ENCODE measurements around the gene NDFIP2.

NDFIP2 gene

DNA sequence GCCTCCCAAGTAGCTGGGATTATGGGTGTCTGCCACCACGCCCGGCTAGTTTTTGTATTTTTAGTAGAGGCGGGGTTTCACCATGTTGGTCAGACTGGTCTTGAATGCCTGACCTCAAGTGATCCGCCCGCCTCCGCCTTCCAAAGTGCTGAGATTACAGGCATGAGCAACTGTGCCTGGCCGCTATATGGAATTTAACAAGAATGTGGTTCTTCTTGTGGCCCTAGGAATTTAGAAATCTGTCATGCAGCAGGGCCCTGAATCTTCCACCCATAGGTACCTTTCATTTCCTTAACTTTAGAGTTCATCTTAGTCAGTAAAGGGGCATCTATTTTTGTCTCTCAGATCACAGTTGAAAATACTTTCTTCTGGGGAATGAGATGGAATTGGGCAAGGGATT, 25.6 kb upstream of the NDFIP2 start:
- Histone ChIP-seq H3K9me3 (ENCODE audit: low read depth, low read length) (no peaks in the 10 kb centered on the region; the same call in 1 of the 2 replicates), H3K4me3 (no peak overlapping the region), H3K9ac (ENCODE audit: insufficient read length) (no peak overlapping the region), H3K36me3 (ENCODE audit: insufficient read depth, low read length) (no peaks in the 10 kb centered on the region), H3K27ac (no peak overlapping the region)
- DNase-seq (ENCODE audit: low read depth, low spot score), result no peak
- TF ChIP-seq POLR2AphosphoS5 (IDR thresholded peaks at IDR 0.05; ENCODE audit: borderline replicate concordance, low read depth, low read length) (no peak), FOXP2 (optimal IDR thresholded peaks at IDR 0.05; ENCODE audit: control extremely low read depth, extremely low read length, insufficient read depth) (no peak), EZH2 (IDR thresholded peaks at IDR 0.05) (no peak)

DNA sequence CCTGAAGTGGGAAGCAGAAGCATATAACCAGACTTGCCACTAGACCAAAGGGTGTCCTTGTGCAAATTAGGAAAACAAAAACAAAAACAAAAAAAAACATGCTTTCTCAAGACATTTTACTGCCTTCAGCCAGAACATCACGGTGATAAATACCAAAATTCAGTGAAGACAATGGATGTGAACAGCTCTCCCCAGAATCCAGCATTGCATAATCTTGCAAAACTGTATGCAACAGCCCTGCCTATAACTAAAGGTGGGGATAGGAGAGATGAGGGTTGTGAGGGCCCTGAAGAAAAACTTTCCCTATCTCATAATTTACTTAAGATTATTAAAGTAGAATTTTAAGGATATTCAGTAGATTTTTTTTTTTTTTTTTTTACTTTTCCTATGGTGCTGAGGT, 24.9 kb upstream of the NDFIP2 start:
- no peak overlapping the region for H3K4me3 ChIP-seq
- no peak overlapping the region for H3K27ac ChIP-seq
- no peaks in the 10 kb centered on the region for H3K36me3 ChIP-seq (ENCODE audit: insufficient read depth, low read length)
- no peak overlapping the region for H3K9ac ChIP-seq (ENCODE audit: insufficient read length)
- TF ChIP-seq POLR2AphosphoS5 (IDR thresholded peaks at IDR 0.05; ENCODE audit: borderline replicate concordance, low read depth, low read length) (no peak), EZH2 (IDR thresholded peaks at IDR 0.05) (no peak), FOXP2 (optimal IDR thresholded peaks at IDR 0.05; ENCODE audit: control extremely low read depth, extremely low read length, insufficient read depth) (no peak)
- H3K9me3 ChIP-seq (ENCODE audit: low read depth, low read length), result no peaks in the 10 kb centered on the region; the same call in 1 of the 2 replicates
- no peak for DNase-seq (ENCODE audit: low read depth, low spot score)

DNA sequence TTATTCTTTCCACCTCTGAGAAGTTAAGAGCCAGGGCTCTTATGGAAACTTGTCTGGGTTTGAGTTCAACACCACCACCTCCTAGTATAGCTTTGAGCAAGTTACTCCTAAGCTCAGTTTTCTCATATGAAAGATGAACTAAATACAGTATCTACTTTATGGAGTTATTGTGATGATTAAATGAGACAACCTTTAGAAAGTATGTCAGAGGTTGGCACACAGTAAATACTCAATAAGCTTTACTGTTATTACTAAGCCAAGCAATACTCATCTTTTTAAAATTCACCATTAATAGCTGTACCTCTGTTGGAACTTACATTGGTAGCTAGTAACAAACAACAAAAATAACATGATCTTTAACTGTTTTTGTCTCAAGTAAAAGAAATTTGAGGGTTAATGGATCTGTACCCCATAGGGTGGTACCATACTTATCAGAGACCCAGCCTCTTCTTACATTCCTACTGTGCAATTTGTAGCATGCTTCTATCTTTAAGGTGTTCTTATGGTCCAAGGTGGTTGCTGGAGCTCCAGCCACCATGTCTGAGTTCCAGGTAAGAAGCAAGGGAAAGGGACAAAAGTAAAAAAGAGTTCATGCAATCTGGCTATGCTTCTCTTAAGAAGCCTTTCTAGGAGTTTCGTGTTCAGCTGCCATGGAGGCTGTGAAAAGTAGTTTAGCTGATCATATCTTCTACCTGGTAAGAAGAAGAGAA, 24.1 kb upstream of the NDFIP2 start:
- H3K4me3 ChIP-seq, result no peak overlapping the region
- H3K27ac ChIP-seq, result no peak overlapping the region
- H3K9me3 ChIP-seq (ENCODE audit: low read depth, low read length), result no peaks in the 10 kb centered on the region; the same call in 1 of the 2 replicates
- no peak overlapping the region for H3K9ac ChIP-seq (ENCODE audit: insufficient read length)
- TF ChIP-seq FOXP2 (optimal IDR thresholded peaks at IDR 0.05; ENCODE audit: control extremely low read depth, extremely low read length, insufficient read depth) (no peak), EZH2 (IDR thresholded peaks at IDR 0.05) (no peak), POLR2AphosphoS5 (IDR thresholded peaks at IDR 0.05; ENCODE audit: borderline replicate concordance, low read depth, low read length) (no peak)
- no peak for DNase-seq (ENCODE audit: low read depth, low spot score)
- no peaks in the 10 kb centered on the region for H3K36me3 ChIP-seq (ENCODE audit: insufficient read depth, low read length)

DNA sequence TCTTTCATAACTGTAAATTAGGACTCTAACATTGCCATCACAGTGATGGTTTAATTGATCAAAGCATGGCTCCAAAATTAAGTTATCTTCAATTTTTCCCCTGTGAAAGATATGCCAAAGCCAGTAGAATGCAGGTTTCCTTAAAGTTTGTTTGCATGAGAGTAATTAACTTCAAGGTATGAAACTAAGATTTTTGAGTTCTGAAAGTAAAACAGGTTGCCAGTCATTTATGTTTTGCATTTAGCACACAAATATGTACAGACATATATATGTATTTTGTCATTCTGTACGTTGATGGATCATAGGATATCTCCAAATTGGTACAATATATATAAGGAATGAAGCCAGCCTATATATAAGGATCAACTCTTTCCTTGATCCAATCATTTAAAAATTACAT, 23.6 kb upstream of the NDFIP2 start:
- H3K27ac ChIP-seq, result no peak overlapping the region
- no peak overlapping the region for H3K9ac ChIP-seq (ENCODE audit: insufficient read length)
- H3K9me3 ChIP-seq (ENCODE audit: low read depth, low read length), result no peaks in the 10 kb centered on the region; the same call in 1 of the 2 replicates
- DNase-seq (ENCODE audit: low read depth, low spot score), result no peak
- no peak overlapping the region for H3K4me3 ChIP-seq
- TF ChIP-seq POLR2AphosphoS5 (IDR thresholded peaks at IDR 0.05; ENCODE audit: borderline replicate concordance, low read depth, low read length), result no peak
- H3K36me3 ChIP-seq (ENCODE audit: insufficient read depth, low read length), result no peaks in the 10 kb centered on the region

DNA sequence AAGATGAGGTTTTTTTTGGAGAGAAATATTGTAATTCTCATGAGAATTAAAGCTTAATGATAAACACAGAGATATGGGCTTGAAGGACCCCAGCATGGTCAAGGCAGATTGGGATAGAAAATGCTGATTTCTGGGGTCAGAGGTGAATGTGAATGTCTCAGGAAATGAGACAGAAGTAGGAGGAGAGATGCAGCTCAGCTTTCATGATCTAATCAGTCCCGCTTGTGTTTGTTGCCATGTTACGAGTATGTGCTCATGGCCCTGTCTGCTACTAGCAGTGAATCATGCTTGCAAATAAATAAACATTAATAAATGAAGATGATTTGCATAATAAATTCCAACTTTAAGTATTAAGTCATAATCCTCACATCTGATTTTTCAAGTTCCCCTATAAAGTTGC, 23.0 kb upstream of the NDFIP2 start:
- Histone ChIP-seq H3K27ac (no peak overlapping the region), H3K9ac (ENCODE audit: insufficient read length) (no peak overlapping the region), H3K36me3 (ENCODE audit: insufficient read depth, low read length) (no peaks in the 10 kb centered on the region), H3K4me3 (no peak overlapping the region), H3K9me3 (ENCODE audit: low read depth, low read length) (no peaks in the 10 kb centered on the region; the same call in 1 of the 2 replicates)
- no peak for DNase-seq (ENCODE audit: low read depth, low spot score)
- TF ChIP-seq FOXP2 (optimal IDR thresholded peaks at IDR 0.05; ENCODE audit: control extremely low read depth, extremely low read length, insufficient read depth), result no peak
- no peak for TF ChIP-seq POLR2AphosphoS5 (IDR thresholded peaks at IDR 0.05; ENCODE audit: borderline replicate concordance, low read depth, low read length)
- TF ChIP-seq EZH2 (IDR thresholded peaks at IDR 0.05), result no peak

DNA sequence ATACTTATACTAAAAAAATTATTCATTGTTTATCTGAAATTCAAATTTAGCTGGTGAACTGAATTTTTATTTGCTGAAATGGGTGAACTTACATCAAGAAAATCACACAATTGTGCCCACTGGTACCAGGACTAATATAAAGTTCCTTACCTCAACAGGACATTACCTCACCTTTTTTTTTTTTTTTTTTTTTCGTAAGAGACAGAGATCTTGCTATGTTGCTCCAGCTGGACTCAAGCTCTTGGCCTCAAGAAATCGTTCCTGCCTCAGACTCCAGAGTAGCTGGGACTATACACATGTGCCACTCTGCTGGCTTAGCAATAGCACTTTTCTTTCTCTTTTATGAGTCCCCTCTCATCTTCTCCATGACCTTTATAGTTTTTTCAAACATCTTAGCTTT, 22.5 kb upstream of the NDFIP2 start:
- TF ChIP-seq POLR2AphosphoS5 (IDR thresholded peaks at IDR 0.05; ENCODE audit: borderline replicate concordance, low read depth, low read length) (no peak), EZH2 (IDR thresholded peaks at IDR 0.05) (no peak), FOXP2 (optimal IDR thresholded peaks at IDR 0.05; ENCODE audit: control extremely low read depth, extremely low read length, insufficient read depth) (no peak)

DNA sequence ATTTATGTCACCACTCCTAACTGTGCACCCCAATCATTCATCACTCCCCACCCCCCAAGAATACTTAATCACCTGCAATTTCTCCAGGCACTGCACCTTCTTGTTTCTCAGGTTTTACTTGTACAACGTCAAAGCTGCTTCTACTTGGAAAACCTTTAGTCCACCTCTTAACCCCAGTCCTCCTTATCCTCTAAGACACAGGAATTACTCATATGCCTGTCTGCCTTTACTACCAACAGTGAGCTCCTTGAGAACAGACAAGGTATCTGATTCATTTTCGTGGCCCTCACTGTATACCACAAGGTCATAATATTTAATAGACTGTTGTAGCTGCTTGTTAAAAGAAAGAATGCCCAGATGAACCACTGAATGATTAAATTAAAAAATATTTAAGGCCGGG, 21.0 kb upstream of the NDFIP2 start:
- Histone ChIP-seq H3K36me3 (ENCODE audit: insufficient read depth, low read length) (no peaks in the 10 kb centered on the region), H3K9ac (ENCODE audit: insufficient read length) (no peak overlapping the region), H3K27ac (no peak overlapping the region), H3K9me3 (ENCODE audit: low read depth, low read length) (no peaks in the 10 kb centered on the region; the same call in 1 of the 2 replicates), H3K4me3 (no peak overlapping the region)
- no peak for DNase-seq (ENCODE audit: low read depth, low spot score)
- TF ChIP-seq POLR2AphosphoS5 (IDR thresholded peaks at IDR 0.05; ENCODE audit: borderline replicate concordance, low read depth, low read length) (no peak), FOXP2 (optimal IDR thresholded peaks at IDR 0.05; ENCODE audit: control extremely low read depth, extremely low read length, insufficient read depth) (no peak)

More for the DNA sequence above, 22.5 kb upstream of the NDFIP2 start:
- Histone ChIP-seq H3K9ac (ENCODE audit: insufficient read length) (no peak overlapping the region), H3K9me3 (ENCODE audit: low read depth, low read length) (no peaks in the 10 kb centered on the region; the same call in 1 of the 2 replicates), H3K4me3 (no peak overlapping the region), H3K36me3 (ENCODE audit: insufficient read depth, low read length) (no peaks in the 10 kb centered on the region), H3K27ac (no peak overlapping the region)
- DNase-seq (ENCODE audit: low read depth, low spot score), result no peak

DNA sequence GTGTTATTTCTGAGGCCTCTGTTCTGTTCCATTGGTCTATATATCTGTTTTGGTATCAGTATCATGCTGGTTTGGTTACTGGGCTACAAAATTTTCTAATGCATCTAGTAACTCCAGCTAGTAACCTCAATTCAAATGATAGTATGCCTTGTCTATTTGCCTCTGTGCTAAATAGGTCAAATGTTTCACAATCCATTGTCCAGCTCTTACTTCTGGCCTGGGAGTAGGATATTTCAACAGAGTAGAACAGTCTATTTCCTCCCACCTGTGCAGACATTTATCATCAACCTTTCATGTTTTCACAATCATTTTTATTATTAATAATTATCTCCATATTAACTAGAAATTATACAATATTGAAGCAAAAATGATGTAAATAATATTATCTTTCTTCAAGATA, 18.1 kb upstream of the NDFIP2 start:
- Histone ChIP-seq H3K27ac (no peak overlapping the region), H3K9ac (ENCODE audit: insufficient read length) (no peak overlapping the region), H3K9me3 (ENCODE audit: low read depth, low read length) (no peaks in the 10 kb centered on the region), H3K36me3 (ENCODE audit: insufficient read depth, low read length) (no peaks in the 10 kb centered on the region), H3K4me3 (no peak overlapping the region)
- TF ChIP-seq EZH2 (IDR thresholded peaks at IDR 0.05) (no peak), FOXP2 (optimal IDR thresholded peaks at IDR 0.05; ENCODE audit: control extremely low read depth, extremely low read length, insufficient read depth) (no peak), POLR2AphosphoS5 (IDR thresholded peaks at IDR 0.05; ENCODE audit: borderline replicate concordance, low read depth, low read length) (no peak)
- DNase-seq (ENCODE audit: low read depth, low spot score), result no peak

DNA sequence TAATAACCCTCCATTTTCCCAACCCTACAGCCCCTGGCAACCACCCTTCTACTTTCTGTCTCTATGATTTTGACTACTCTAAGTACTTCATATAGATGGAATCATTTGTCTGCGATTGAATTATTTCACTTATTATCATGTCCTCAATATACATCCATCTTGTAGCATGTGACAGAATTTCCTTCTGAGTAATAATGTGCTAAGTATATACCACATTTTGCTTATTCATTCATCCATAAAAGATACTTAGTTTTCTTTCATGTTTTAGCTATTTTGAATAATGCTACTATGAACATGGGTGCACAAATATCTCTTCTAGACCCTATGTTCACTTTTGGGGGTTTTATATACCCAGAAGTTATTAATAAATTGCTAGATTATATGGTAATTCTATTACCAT, 17.4 kb upstream of the NDFIP2 start:
- Histone ChIP-seq H3K36me3 (ENCODE audit: insufficient read depth, low read length) (no peaks in the 10 kb centered on the region), H3K27ac (no peak overlapping the region), H3K9me3 (ENCODE audit: low read depth, low read length) (no peaks in the 10 kb centered on the region), H3K9ac (ENCODE audit: insufficient read length) (no peak overlapping the region), H3K4me3 (no peak overlapping the region)
- TF ChIP-seq EZH2 (IDR thresholded peaks at IDR 0.05), result no peak
- no peak for TF ChIP-seq FOXP2 (optimal IDR thresholded peaks at IDR 0.05; ENCODE audit: control extremely low read depth, extremely low read length, insufficient read depth)
- TF ChIP-seq POLR2AphosphoS5 (IDR thresholded peaks at IDR 0.05; ENCODE audit: borderline replicate concordance, low read depth, low read length), result no peak
- DNase-seq (ENCODE audit: low read depth, low spot score), result no peak

Data from SK-N-MC (cell line).